SK-N-SH (cell line): ENCODE data around the gene SLC8A2. TPM values are rescaled to one million over a fixed set of nuclear protein-coding genes. Genes with fewer than 3 reads are reported as not detected.
A peak's percentile ranks its signal among the peaks of the same experiment; 100 is the strongest.

ENCODE experiments used
- CTCF ChIA-PET: fragments of 300-600, 350-600 bp; formaldehyde crosslinking; extraction: SDS; loops from one replicate; lab custom pipeline; 2021; lab: Yijun Ruan, JAX
- POLR2A ChIA-PET: fragments of 350-600 bp; sonication (Branson Sonifier 250); formaldehyde crosslinking; extraction: SDS; loops from one replicate; lab custom pipeline; 2020; ENCODE audit warnings: antibody characterized with exemption, inconsistent platforms; lab: Yijun Ruan, JAX
- DNase-seq: peaks from one replicate; pipeline ENCODE4 v3.0.0; 2012
- H2AFZ ChIP-seq: fragments of 200-600 bp; sonication (generic); 2 replicates; pipeline ENCODE4 v1.8.1; 2016; ENCODE audit warnings: antibody characterized with exemption, mild to moderate bottlenecking, low read depth
- H3F3A ChIP-seq: fragments of 200-600 bp; sonication (generic); replicated peaks from 2 replicates; pipeline ENCODE3; 2016; ENCODE audit warnings: antibody characterized with exemption, mild to moderate bottlenecking; ENCODE audit not compliant: insufficient read depth
- H3K27ac ChIP-seq, 2 experiments: fragments of 200-500 bp in 1 of 2; fragments of 200-600 bp in 1 of 2; sonication (Bioruptor generic) in 1 of 2; sonication (generic), shearing (Covaris generic) in 1 of 2; 2 replicates each; pipeline versions ENCODE4 v1.5.1 to v1.6.1; 2014 to 2016; ENCODE audit warnings: low read depth in 2 of 2, inconsistent platforms in 1 of 2, low read length in 1 of 2, mild to moderate bottlenecking in 1 of 2, mixed read lengths in 1 of 2
- H3K27me3 ChIP-seq: fragments of 200-600 bp; sonication (generic), shearing (Covaris generic); 2 replicates; pipeline ENCODE4 v1.6.1; 2016; ENCODE audit warnings: mixed run types; ENCODE audit not compliant: insufficient read depth
- H3K36me3 ChIP-seq, 2 experiments: fragments of 200-500 bp in 1 of 2; fragments of 200-600 bp in 1 of 2; sonication (Bioruptor generic) in 1 of 2; sonication (generic) in 1 of 2; replicated peaks in 1 of 2; 2 replicates each; pipeline versions ENCODE3 to v1.5.1; 2014 to 2016; ENCODE audit warnings: low read length in 1 of 2, mild to moderate bottlenecking in 1 of 2; ENCODE audit not compliant: insufficient read depth in 2 of 2, control insufficient read depth in 1 of 2
- H3K4me1 ChIP-seq, 2 experiments: fragments of 200-500 bp in 1 of 2; fragments of 200-600 bp in 1 of 2; sonication (Bioruptor generic) in 1 of 2; sonication (generic), shearing (Covaris generic) in 1 of 2; 2 replicates each; pipeline versions ENCODE4 v1.5.1 to v1.6.1; 2014 to 2016; ENCODE audit warnings: low read depth in 1 of 2, low read length in 1 of 2, mixed run types in 1 of 2; ENCODE audit not compliant: insufficient read depth in 2 of 2, control insufficient read depth in 1 of 2
- H3K4me2 ChIP-seq: fragments of 200-600 bp; sonication (generic), shearing (Covaris generic); 2 replicates; pipeline ENCODE4 v1.6.1; 2017; ENCODE audit warnings: mixed run types
- H3K4me3 ChIP-seq, 2 experiments: fragments of 200-500 bp in 1 of 2; fragments of 200-600 bp in 1 of 2; sonication (Bioruptor generic) in 1 of 2; sonication (generic), shearing (Covaris generic) in 1 of 2; 2 replicates each; pipeline versions ENCODE4 v1.5.1 to v1.8.1; 2014 to 2016; ENCODE audit warnings: low read depth in 2 of 2, inconsistent platforms in 1 of 2, low read length in 1 of 2, mild to moderate bottlenecking in 1 of 2, mixed read lengths in 1 of 2, moderate library complexity in 1 of 2
- H3K79me2 ChIP-seq: fragments of 200-600 bp; sonication (generic); 2 replicates; pipeline ENCODE4 v1.8.1; 2017; ENCODE audit warnings: mild to moderate bottlenecking; ENCODE audit not compliant: insufficient read depth
- H3K9ac ChIP-seq: fragments of 200-600 bp; sonication (generic); 2 replicates; pipeline ENCODE4 v1.6.1; 2017; ENCODE audit warnings: mixed run types
- H3K9me2 ChIP-seq: fragments of 200-600 bp; sonication (generic); 2 replicates; pipeline ENCODE4 v1.6.1; 2017; ENCODE audit warnings: mixed run types
- H3K9me3 ChIP-seq: fragments of 200-600 bp; sonication (generic); 2 replicates; pipeline ENCODE4 v1.6.1; 2017; ENCODE audit warnings: mixed run types, mild to moderate bottlenecking, moderate library complexity
- H4K20me1 ChIP-seq: fragments of 200-600 bp; sonication (generic); 2 replicates; pipeline ENCODE4 v1.6.1; 2017; ENCODE audit warnings: mild to moderate bottlenecking, mixed run types; ENCODE audit not compliant: insufficient read depth
- CHD2 ChIP-seq: fragments of 150-350 bp; IDR thresholded peaks from 2 replicates; pipeline ENCODE4 v1.6.1; 2018; ENCODE audit warnings: low read length; ENCODE audit not compliant: partially characterized antibody
- ELF1 ChIP-seq: IDR thresholded peaks from 2 replicates; pipeline ENCODE4 v1.4.0; 2012
- EZH2phosphoT487 ChIP-seq: fragments of 200-600 bp; sonication (generic); IDR thresholded peaks from 2 replicates; pipeline ENCODE4 v1.6.1; 2017; ENCODE audit warnings: low read depth, mixed run types, mild to moderate bottlenecking, antibody characterized with exemption, moderate library complexity, borderline replicate concordance
- FOXJ3 ChIP-seq: sonication (generic); formaldehyde crosslinking; IDR thresholded peaks from 2 replicates; pipeline ENCODE4 v1.5.1; 2020; ENCODE audit warnings: mild to moderate bottlenecking, missing genetic modification reagents
- GATA2 ChIP-seq: sonication (generic); formaldehyde crosslinking; IDR thresholded peaks from 2 replicates; pipeline ENCODE4 v1.5.0; 2020; ENCODE audit warnings: mild to moderate bottlenecking, missing genetic modification reagents
- JUND ChIP-seq: IDR thresholded peaks from 2 replicates; pipeline ENCODE4 v1.4.0; 2012
- POLR2AphosphoS5 ChIP-seq: IDR thresholded peaks from 2 replicates; pipeline ENCODE4 v1.6.1; 2012; ENCODE audit warnings: low read depth, low read length
- RAD21 ChIP-seq: IDR thresholded peaks from 2 replicates; pipeline ENCODE4 v1.6.1; 2012; ENCODE audit warnings: mild to moderate bottlenecking, low read length
- RXRA ChIP-seq: IDR thresholded peaks from 2 replicates; pipeline ENCODE4 v1.4.0; 2012; ENCODE audit warnings: low read depth, mild to moderate bottlenecking, borderline replicate concordance
- SIN3A ChIP-seq: IDR thresholded peaks from 2 replicates; pipeline ENCODE4 v1.6.1; 2012; ENCODE audit warnings: low read depth, mild to moderate bottlenecking, low read length, moderate library complexity, borderline replicate concordance
- TAF1 ChIP-seq: IDR thresholded peaks from 2 replicates; pipeline ENCODE4 v1.6.1; 2012; ENCODE audit warnings: low read depth, mild to moderate bottlenecking, low read length, moderate library complexity, borderline replicate concordance
- TEAD4 ChIP-seq: IDR thresholded peaks from 2 replicates; pipeline ENCODE4 v1.4.0; 2012; ENCODE audit warnings: mild to moderate bottlenecking, borderline replicate concordance; ENCODE audit not compliant: insufficient read depth
- YY1 ChIP-seq: IDR thresholded peaks from 2 replicates; pipeline ENCODE4 v1.4.0; 2012; ENCODE audit warnings: low read depth, mild to moderate bottlenecking
- WGBS: methylation state at CpG from one replicate; pipeline ENCODE4 v1.1.6; 2017; ENCODE audit warnings: low lambda C conversion rate; 5-methylcytosine and 5-hydroxymethylcytosine counted together
- polyA plus RNA-seq, 3 experiments: library from polyadenylated mRNA; depleted of rRNA; stranded (reverse); fragments of >200 nt; gene quantifications; 2 replicates each; pipeline ENCODE4 v1.2.3, GENCODE V29; 2012
- TF ChIP-seq, protein P1 (sequence below): IDR thresholded peaks from 2 replicates; pipeline ENCODE4 v1.6.1; 2012; ENCODE audit warnings: mild to moderate bottlenecking, low read depth, low read length, moderate library complexity
- TF ChIP-seq, protein P2 (sequence below): IDR thresholded peaks from 2 replicates; pipeline ENCODE4; 2012
- TF ChIP-seq, protein P3 (sequence below): fragments of 150-350 bp; IDR thresholded peaks from 2 replicates; pipeline ENCODE4 v1.6.1; 2017; ENCODE audit warnings: antibody characterized with exemption, low read length, low read depth, borderline replicate concordance
- TF ChIP-seq, protein P4 (sequence below): IDR thresholded peaks from 2 replicates; pipeline ENCODE4 v1.4.0; 2012; ENCODE audit warnings: low read depth, borderline replicate concordance
- TF ChIP-seq, protein P5 (sequence below): IDR thresholded peaks from 2 replicates; pipeline ENCODE4 v1.4.0; 2012; ENCODE audit warnings: low read depth, borderline replicate concordance

Gene SLC8A2
- polyA plus RNA-seq, 1 of the 3 experiments (the other 2 are of a cell fraction) = 0.58 TPM

DNA sequence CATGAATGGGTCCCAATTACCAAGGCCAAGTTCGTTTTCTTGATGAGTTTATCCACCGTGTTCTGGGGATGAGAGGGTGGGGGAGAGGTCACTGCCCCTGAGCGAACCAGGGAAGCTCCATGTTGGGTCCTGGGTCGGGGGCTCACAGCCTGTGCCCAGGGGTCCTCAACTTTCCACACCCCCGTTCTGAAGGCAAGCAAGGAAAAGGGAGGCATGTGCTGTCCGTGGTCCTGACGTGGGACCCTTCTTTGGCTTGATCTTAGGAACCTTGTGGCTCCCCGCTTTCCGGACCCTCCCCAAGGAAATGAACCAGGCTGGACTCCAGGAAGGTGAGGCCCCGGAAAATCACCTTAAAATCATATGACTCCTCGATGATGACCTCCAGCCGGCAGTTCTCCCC, 34.2 kb downstream of the SLC8A2 start:
- TF ChIP-seq YY1 = no peak
- TF ChIP-seq, protein P1, sequence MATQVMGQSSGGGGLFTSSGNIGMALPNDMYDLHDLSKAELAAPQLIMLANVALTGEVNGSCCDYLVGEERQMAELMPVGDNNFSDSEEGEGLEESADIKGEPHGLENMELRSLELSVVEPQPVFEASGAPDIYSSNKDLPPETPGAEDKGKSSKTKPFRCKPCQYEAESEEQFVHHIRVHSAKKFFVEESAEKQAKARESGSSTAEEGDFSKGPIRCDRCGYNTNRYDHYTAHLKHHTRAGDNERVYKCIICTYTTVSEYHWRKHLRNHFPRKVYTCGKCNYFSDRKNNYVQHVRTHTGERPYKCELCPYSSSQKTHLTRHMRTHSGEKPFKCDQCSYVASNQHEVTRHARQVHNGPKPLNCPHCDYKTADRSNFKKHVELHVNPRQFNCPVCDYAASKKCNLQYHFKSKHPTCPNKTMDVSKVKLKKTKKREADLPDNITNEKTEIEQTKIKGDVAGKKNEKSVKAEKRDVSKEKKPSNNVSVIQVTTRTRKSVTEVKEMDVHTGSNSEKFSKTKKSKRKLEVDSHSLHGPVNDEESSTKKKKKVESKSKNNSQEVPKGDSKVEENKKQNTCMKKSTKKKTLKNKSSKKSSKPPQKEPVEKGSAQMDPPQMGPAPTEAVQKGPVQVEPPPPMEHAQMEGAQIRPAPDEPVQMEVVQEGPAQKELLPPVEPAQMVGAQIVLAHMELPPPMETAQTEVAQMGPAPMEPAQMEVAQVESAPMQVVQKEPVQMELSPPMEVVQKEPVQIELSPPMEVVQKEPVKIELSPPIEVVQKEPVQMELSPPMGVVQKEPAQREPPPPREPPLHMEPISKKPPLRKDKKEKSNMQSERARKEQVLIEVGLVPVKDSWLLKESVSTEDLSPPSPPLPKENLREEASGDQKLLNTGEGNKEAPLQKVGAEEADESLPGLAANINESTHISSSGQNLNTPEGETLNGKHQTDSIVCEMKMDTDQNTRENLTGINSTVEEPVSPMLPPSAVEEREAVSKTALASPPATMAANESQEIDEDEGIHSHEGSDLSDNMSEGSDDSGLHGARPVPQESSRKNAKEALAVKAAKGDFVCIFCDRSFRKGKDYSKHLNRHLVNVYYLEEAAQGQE = peak; percentile 94
- Histone ChIP-seq H4K20me1 (no peaks in the 10 kb centered on the region), H3K36me3 (no peaks in the 10 kb centered on the region), H3K27me3 (no peaks in the 10 kb centered on the region), H3K9ac (no peak overlapping the region), H3K4me2 (no peak overlapping the region), H3K9me2 (no peaks in the 10 kb centered on the region), H3F3A (no peaks in the 10 kb centered on the region), H3K4me1 (no peaks in the 10 kb centered on the region; a peak in 1 of 4 replicates), H3K9me3 (no peaks in the 10 kb centered on the region), H3K27ac (no peak overlapping the region), H2AFZ (no peak overlapping the region), H3K79me2 (no peaks in the 10 kb centered on the region), H3K4me3 (no peak overlapping the region)
- WGBS = 41% methylated on average over 11 of the region's 12 CpGs
- no peak for DNase-seq
- CTCF ChIA-PET = interaction anchor here (0.9 to 9.3 kb wide), 12 partner anchors 10 to 270 kb away, joined by 4 to 168 read pairs (median 15); partner anchors contain the start of genes KPTN and NAPA
- POLR2A ChIA-PET = no interaction called here

DNA sequence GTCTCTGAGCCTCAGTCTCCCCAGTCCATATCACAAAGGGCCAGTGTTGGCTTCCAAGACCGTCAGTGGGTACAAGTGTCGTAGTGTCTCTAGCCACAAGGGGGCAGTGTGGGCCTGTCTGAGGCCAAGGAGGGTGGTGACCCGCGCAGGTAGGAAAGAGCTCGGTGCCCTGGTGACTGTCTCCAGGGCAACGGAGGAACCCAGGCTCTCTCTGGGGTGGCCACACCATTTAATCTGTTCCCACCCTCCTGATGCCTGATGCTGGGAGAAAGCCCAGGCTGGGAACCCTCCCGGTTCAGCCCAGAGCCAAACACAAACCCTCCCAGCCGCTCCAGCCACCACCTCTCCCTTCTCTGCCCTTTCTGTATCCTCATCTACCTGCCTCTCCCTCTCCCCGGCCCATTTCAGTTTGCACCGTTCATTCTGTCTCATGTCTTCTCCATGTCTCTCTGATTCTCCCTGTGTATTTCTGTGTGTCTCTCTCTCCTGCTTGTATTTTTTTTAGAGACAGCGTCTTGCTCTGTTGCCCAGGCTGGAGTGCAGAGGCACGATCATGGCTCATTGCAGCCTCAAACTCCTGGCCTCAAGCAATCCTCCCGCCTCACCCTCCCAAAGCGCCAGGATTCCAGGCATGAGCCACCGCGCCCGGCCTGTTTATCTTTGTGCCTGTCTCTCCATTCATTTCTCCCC, 34.8 kb downstream of the SLC8A2 start:
- Histone ChIP-seq H3K79me2 (no peaks in the 10 kb centered on the region), H3K9me3 (no peaks in the 10 kb centered on the region), H4K20me1 (no peaks in the 10 kb centered on the region), H2AFZ (no peak overlapping the region), H3K9ac (no peak overlapping the region), H3K4me2 (no peak overlapping the region), H3K27me3 (no peaks in the 10 kb centered on the region), H3K4me1 (no peaks in the 10 kb centered on the region; a peak in 1 of 4 replicates), H3K4me3 (no peak overlapping the region; a peak in 1 of 4 replicates), H3F3A (no peaks in the 10 kb centered on the region), H3K9me2 (no peaks in the 10 kb centered on the region), H3K27ac (no peak overlapping the region), H3K36me3 (no peaks in the 10 kb centered on the region)
- DNase-seq = peak; percentile 86
- ChIA-PET POLR2A (interaction anchor here (0.6 to 0.7 kb wide), 2 partner anchors 9 to 79 kb away, joined by 3 read pairs; no protein-coding TSS in a partner anchor), CTCF (interaction anchor here (0.6 to 9.3 kb wide), 65 partner anchors 9 to 1424 kb away, joined by 3 to 168 read pairs (median 5); partner anchors contain the start of genes EHD2, KPTN, NAPA and NOP53)
- WGBS = 30% methylated on average over 17 of the region's 17 CpGs
- TF ChIP-seq GATA2 (CRISPR knock-in tag) (no peak), RAD21 (peak; percentile 98), YY1 (no peak), SIN3A (no peak), ELF1 (no peak), CHD2 (no peak), JUND (no peak), POLR2AphosphoS5 (no peak), FOXJ3 (CRISPR knock-in tag) (no peak), RXRA (no peak), TEAD4 (no peak), EZH2phosphoT487 (no peak), TAF1 (no peak)
- TF ChIP-seq, protein P2, sequence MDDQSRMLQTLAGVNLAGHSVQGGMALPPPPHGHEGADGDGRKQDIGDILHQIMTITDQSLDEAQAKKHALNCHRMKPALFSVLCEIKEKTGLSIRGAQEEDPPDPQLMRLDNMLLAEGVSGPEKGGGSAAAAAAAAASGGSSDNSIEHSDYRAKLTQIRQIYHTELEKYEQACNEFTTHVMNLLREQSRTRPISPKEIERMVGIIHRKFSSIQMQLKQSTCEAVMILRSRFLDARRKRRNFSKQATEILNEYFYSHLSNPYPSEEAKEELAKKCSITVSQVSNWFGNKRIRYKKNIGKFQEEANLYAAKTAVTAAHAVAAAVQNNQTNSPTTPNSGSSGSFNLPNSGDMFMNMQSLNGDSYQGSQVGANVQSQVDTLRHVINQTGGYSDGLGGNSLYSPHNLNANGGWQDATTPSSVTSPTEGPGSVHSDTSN = no peak
- TF ChIP-seq, protein P3, sequence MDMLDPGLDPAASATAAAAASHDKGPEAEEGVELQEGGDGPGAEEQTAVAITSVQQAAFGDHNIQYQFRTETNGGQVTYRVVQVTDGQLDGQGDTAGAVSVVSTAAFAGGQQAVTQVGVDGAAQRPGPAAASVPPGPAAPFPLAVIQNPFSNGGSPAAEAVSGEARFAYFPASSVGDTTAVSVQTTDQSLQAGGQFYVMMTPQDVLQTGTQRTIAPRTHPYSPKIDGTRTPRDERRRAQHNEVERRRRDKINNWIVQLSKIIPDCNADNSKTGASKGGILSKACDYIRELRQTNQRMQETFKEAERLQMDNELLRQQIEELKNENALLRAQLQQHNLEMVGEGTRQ = no peak
- TF ChIP-seq, protein P4, sequence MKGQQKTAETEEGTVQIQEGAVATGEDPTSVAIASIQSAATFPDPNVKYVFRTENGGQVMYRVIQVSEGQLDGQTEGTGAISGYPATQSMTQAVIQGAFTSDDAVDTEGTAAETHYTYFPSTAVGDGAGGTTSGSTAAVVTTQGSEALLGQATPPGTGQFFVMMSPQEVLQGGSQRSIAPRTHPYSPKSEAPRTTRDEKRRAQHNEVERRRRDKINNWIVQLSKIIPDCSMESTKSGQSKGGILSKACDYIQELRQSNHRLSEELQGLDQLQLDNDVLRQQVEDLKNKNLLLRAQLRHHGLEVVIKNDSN = no peak
- TF ChIP-seq, protein P5, sequence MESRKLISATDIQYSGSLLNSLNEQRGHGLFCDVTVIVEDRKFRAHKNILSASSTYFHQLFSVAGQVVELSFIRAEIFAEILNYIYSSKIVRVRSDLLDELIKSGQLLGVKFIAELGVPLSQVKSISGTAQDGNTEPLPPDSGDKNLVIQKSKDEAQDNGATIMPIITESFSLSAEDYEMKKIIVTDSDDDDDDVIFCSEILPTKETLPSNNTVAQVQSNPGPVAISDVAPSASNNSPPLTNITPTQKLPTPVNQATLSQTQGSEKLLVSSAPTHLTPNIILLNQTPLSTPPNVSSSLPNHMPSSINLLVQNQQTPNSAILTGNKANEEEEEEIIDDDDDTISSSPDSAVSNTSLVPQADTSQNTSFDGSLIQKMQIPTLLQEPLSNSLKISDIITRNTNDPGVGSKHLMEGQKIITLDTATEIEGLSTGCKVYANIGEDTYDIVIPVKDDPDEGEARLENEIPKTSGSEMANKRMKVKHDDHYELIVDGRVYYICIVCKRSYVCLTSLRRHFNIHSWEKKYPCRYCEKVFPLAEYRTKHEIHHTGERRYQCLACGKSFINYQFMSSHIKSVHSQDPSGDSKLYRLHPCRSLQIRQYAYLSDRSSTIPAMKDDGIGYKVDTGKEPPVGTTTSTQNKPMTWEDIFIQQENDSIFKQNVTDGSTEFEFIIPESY = no peak
